Gastrocnemius medialis (tissue), 4 donors: ENCODE data around the gene CLSTN2.

Experiments
- POLR2A ChIP-seq, 2 donors: fragments of 450-650 bp; IDR thresholded peaks; one replicate each; pipeline ENCODE4 v1.6.1; 2017; ENCODE audit warnings: antibody characterized with exemption in 2 of 2, mild to moderate bottlenecking in 2 of 2, moderate library complexity in 2 of 2
- TF ChIP-seq, protein P1 (sequence below), 5 experiments: fragments of 450-650 bp in 3 of 5; fragments of 200-600 bp in 2 of 5; sonication (generic) in 2 of 5; IDR thresholded peaks in 4 of 5; conservative IDR thresholded peaks in 1 of 5; 1 replicate in 4 of 5; 2 replicates in 1 of 5; pipeline ENCODE4 v1.5.1; 2016 to 2019; ENCODE audit warnings: antibody characterized with exemption in 5 of 5, mild to moderate bottlenecking in 3 of 5, moderate library complexity in 3 of 5

GRCh38 chr3:140568131-140568530 lies 633.1 kb downstream of the CLSTN2 start:
- TF ChIP-seq, protein P1, sequence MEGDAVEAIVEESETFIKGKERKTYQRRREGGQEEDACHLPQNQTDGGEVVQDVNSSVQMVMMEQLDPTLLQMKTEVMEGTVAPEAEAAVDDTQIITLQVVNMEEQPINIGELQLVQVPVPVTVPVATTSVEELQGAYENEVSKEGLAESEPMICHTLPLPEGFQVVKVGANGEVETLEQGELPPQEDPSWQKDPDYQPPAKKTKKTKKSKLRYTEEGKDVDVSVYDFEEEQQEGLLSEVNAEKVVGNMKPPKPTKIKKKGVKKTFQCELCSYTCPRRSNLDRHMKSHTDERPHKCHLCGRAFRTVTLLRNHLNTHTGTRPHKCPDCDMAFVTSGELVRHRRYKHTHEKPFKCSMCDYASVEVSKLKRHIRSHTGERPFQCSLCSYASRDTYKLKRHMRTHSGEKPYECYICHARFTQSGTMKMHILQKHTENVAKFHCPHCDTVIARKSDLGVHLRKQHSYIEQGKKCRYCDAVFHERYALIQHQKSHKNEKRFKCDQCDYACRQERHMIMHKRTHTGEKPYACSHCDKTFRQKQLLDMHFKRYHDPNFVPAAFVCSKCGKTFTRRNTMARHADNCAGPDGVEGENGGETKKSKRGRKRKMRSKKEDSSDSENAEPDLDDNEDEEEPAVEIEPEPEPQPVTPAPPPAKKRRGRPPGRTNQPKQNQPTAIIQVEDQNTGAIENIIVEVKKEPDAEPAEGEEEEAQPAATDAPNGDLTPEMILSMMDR (IDR thresholded peaks at IDR 0.05 in 4 of 5, conservative IDR thresholded peaks at IDR 0.05 in 1 of 5): no peak
- TF ChIP-seq POLR2A (IDR thresholded peaks at IDR 0.05): no peak
